Heart left ventricle (tissue), 13 donors: ENCODE data around the gene SEMA6D.

Source experiments
- CTCF ChIP-seq, 12 donors: fragments of 200-600 bp; sonication (generic) in 4 of 12; IDR thresholded peaks; one replicate each; pipeline versions ENCODE4 v1.5.0 to v1.8.0; 2018 to 2022; ENCODE audit warnings: antibody characterized with exemption in 12 of 12, mild to moderate bottlenecking in 5 of 12
- POLR2A ChIP-seq, 2 donors: fragments of 450-650 bp; IDR thresholded peaks; one replicate each; pipeline ENCODE4 v1.6.1; 2017; ENCODE audit warnings: antibody characterized with exemption in 2 of 2, mild to moderate bottlenecking in 2 of 2, moderate library complexity in 2 of 2
- donor health status: ischemic (EF 13 %, LVEDD 7.1; RV severe dilation, severe dysfunction).
- donor health status: DM: no; HTN: yes; CAD: no.
- donor health status: DM: no; HTN: no; CAD: no.
- donor health status: ischemic (EF 25% LVEDD 6.9; RV normal size, moderate dysfunction).
- donor health status: ischemic (EF 25% LVEDD 5.7; RV mildly dilated, moderate dysfunction).
- donor health status: ischemic (EF 35%, LVEDD 5.7; RV mildly dilated, moderate dysfunction).
- donor health status: nonischemic (EF 11% LVEDD 7.7; RV severe dilation, severe dysfunction).
- donor health status: DM: yes; HTN: yes; CAD: no.
- donor health status: PGD.
- donor health status: ischemic (EF 29% LVEDD 5.4; RV normal size, mild dysfunction).
- donor health status: nonischemic (EF 23%, LVEDD 6.1; RV moderate dilation, normal function).

DNA sequence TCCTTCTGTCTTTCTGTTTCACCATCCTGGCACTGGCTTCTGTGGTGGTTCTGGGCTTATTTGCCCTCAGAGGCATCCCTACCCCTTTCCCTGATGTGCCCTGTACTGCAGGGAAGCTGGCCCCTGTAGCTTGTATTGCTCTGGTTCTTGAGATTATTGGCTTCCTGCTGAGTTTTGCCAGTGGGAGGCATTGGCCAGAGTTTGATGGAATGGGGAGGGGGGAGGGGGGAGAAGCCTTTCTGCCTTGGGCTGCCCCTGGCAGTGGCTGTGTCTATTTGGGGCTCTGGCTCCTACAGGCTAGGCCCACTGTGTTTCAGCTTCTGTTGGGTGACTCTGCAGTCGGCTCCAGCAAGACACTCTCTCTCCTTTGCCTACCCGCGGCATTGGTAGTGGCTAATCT, 41.6 kb upstream of the SEMA6D start:
- TF ChIP-seq CTCF (IDR thresholded peaks at IDR 0.05) (no peak), POLR2A (IDR thresholded peaks at IDR 0.05) (no peak)
